GM12892 (cell line): ENCODE measurements around the gene OR6A2.

Source experiments
- POLR2A ChIP-seq: IDR thresholded peaks from 2 replicates; pipeline ENCODE4 v1.6.1; 2011; ENCODE audit warnings: low read depth, low read length, control low read depth
- POLR2AphosphoS5 ChIP-seq: IDR thresholded peaks from 2 replicates; pipeline ENCODE4 v1.6.1; 2011; ENCODE audit warnings: low read depth, low read length, control low read depth
- TAF1 ChIP-seq: IDR thresholded peaks from 2 replicates; pipeline ENCODE4 v1.6.1; 2011; ENCODE audit warnings: low read depth, mild to moderate bottlenecking, control low read depth, low read length, borderline replicate concordance

DNA sequence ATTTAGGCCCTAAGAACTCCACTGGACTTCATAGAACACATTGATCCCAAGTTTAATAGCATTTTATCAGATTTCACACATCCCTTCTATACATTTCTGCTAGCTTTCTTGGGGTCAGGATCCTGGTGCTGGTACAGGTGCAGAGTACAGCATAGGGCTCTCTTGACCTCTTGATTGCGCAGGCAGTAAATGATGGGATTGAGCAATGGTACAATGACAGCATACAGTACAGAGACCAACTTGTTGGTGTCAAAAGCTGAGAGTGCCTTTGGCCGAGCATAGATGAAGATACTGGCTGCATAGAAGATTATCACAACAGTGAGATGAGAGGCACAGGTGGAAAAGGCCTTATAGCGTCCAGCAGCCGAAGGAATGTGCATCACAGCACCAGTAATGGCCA lies 4.8 kb downstream of the OR6A2 start:
- TF ChIP-seq TAF1 (no peak), POLR2A (no peak), POLR2AphosphoS5 (no peak)
